GM08714 (cell line): ENCODE results near the gene LENG9.
A peak's percentile ranks its signal among the peaks of the same experiment; 100 is the strongest.

ENCODE experiments used
- H3K4me3 ChIP-seq: fragments of 200-500 bp; sonication (Bioruptor generic); 2 replicates; pipeline ENCODE4 v1.5.1; 2014; ENCODE audit warnings: mild to moderate bottlenecking, low read length, inconsistent platforms
- ZNF274 ChIP-seq: IDR thresholded peaks from 2 replicates; pipeline ENCODE4 v1.6.1; 2012; ENCODE audit warnings: mild to moderate bottlenecking, low read depth, low read length

The LENG9 gene

DNA sequence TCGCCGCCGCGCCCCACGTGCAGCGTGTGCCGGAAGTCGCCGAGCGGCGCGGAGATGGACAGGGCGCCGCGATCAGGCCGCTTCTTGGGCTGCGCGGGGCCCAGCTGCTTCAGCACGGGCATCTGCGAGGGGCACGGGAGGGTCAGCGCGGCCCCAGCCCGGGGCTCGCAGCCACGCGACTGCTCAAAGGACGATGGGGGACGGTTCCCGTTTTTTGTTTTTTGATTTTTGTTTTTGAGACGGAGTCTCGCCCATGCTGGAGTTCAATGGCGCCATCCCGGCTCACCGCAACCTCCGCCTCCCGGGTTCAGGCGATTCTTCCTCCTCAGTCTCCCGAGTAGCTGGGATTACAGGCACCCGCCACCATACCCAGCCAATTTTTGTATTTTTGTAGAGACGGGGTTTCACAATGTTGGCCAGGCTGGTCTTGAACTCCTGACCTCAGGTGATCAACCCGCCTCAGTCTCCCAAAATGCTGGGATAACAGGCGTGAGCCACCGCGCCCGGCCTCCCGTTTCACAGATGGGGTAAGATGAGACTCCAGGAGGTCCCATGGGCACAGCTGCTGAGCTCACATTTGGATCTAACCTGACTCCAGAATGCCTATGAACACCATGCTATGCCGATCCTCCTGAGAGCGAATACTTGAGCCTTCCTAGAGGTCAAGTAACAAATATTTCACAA, 2.0 kb upstream of the LENG9 start:
- no peak for TF ChIP-seq ZNF274
- no peak overlapping the region for H3K4me3 ChIP-seq

DNA sequence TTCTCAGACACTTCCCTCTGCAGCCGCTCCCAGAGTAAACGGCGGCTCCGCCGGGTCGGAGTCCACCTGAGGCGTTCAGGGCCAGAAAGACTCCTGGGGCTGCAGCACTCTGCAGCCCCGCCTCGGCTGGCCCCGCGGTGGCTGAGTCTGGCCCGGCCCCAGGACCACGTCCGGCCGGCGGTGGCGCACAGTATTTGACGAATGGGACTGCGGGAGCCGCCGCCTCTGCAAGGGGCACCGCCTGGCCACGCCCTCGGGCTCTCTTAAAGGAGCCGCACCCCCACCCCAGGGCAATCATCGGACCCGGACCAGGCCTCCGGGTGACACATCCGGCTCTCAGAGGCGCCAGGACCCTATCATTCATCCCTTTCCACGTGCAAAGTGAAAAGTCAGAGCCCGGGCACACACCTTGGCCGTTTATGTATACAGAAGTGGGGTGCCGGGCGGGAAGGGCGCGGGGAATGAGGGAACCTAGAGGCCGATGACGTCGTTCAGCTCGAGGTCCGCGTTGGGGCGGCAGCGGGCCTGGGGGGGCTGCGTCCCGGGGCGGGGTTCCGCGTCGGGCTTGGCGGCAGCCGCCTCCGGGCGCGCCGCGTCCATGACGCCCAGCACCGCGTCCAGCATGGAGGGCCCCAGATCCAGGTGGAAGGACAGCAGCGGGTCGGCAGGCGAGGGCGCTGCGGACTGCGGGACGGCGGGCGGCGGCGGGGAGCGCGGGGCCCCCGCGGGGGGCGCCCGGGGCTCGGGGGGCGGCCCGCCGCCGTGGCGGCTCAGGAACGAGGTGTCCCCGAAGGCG, 1.2 kb upstream of the LENG9 start:
- TF ChIP-seq ZNF274, result no peak
- peak overlapping the region; percentile 66 for H3K4me3 ChIP-seq

DNA sequence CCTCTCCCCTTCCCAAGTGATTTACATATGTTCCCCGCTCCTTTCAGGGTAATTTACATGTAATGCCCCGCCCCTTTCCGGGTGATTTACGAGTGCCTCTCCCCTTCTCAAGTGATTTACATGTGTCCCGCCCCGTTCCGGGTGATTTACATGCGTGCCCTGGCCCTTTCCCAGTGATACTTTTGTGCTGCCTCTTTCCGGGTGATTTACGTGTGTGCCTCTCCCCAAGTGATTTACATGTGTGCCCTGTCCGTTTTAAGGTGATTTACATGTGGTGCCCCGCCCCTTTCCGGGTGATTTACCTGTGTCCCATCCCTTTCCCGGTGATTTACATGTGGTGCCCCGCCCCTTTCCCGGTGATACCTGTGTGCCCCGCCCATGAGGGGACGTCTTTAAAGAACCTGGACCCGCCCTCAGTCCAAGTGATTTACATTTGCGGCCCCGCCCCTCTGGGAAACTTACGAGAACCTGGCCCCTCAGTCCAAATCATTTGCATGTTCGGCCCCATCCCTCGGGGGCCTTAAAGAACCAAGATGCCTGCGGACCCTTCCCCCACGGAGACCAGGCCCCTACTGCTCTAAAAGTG, 559 bp upstream of the LENG9 start:
- peak overlapping the region; percentile 66 for H3K4me3 ChIP-seq
- TF ChIP-seq ZNF274, result no peak

DNA sequence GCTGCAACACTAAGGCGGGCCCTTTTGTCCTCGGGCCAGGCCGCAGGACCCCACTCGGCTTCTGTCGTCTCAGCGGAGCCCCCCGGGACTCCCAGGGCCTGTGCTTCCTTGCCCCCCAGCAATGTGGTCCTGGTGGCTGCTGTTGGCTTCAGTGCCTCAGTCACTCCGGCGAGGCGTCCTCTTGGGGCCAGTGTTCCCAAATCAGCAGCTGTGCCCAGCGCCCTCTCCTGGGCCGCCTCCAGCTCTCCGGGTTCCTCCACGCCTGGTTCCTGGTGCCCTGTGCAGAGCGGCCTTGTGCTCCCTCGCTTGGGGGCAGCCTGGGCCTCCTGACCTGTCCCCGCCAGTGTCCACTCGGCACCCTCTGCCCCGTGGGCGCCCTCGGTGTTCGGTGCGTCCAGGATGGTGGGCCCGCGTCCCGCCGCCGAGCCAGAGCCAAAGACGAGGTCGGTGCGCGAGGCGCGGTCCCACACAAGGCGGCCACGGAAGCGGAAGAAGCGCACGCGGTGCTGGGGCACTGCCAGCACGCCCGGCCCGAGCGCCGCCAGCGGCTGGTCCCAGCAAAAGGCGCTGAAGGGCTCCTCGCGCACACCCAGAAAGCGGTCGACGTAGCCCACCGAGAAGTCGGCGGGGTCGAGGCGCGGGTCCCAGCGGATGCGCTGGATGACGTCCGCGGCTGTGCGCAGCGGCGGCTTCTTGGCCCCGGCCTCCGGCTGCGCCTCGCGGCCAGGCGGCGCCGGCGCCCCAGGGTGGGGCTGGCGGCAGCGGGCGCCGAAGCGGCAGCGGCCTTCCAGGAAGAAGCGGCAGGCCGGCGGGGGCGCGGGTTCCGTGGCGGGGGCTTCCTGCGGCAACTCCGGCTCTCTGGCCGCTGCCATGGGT, 685 bp downstream of the LENG9 start:
- H3K4me3 ChIP-seq, result peak overlapping the region; percentile 58; the same call in 1 of the 2 replicates
- TF ChIP-seq ZNF274, result no peak

DNA sequence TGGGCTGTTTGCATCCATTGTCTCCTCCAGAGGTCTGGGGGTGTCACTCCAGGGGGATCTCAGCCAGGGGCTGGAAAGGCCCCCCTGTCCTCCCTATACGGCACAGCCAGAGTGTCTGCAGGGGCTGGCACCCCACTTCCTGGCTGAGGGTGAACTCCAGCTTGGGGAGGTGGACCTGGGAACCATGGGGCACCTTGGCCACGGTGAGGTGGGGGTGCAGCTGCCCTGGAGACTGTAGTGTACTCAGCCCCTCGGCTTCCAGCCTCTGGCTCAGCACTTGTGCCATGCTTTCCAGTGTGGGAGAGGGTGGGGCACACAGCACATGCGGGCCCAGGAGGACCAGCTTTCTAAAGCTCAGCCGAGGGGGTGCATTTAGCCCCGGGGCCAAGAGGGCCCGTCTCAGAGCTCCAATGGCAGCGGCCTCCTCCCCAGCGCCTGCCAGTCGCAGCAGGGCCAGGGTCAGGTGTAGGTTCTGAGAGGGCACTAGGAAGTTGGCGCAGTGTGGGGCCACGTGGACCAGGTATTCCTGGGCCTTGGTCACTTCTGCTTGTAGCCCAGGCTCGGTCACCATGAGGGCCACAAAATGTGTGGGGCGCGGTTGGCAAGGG, 1.4 kb downstream of the LENG9 start:
- H3K4me3 ChIP-seq, result peak overlapping the region; percentile 58; the same call in 1 of the 2 replicates
- TF ChIP-seq ZNF274, result no peak

DNA sequence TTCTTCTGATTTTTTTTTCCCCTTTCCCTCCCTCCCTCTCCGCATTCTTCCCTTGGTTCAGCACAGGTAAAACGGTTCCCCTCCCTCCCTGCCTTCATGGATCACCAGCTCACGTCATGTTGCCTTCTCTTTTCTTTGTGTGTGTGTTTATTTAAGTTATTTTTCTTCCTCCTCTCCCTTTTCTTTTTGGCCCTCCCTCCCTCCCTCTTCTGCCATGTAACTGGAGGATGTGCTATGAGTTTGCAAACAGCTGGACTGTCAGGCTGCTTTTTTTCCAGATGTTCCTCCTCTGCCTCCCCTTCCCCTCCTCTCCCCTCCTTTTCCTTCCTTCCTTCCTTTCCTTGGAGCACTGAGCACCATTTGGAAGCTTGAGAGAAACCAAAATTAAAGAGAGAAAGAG, 2.0 kb downstream of the LENG9 start:
- TF ChIP-seq ZNF274, result no peak

DNA sequence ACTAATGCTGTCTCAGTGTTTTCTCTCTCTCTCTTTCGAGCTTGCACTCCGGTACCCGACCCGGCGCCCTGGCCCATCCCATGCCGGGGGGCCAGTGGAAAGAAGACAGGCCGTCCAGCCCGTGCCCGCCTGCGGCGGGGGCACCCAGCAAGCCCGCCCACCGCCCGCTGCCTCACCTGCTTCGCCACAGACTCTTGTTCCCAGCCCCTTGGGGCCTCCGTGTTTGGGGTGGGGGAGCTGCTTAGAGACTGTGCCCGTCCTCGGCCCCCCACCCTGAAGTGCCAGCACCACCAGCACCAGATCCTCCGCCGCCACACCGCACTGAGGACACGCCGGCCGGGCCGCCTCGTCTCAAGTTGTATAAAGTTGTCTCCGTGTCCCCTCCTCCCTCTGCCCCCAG, 2.4 kb downstream of the LENG9 start:
- H3K4me3 ChIP-seq, result no peak overlapping the region

More for the DNA sequence above, 2.0 kb downstream of the LENG9 start:
- H3K4me3 ChIP-seq, result no peak overlapping the region

DNA sequence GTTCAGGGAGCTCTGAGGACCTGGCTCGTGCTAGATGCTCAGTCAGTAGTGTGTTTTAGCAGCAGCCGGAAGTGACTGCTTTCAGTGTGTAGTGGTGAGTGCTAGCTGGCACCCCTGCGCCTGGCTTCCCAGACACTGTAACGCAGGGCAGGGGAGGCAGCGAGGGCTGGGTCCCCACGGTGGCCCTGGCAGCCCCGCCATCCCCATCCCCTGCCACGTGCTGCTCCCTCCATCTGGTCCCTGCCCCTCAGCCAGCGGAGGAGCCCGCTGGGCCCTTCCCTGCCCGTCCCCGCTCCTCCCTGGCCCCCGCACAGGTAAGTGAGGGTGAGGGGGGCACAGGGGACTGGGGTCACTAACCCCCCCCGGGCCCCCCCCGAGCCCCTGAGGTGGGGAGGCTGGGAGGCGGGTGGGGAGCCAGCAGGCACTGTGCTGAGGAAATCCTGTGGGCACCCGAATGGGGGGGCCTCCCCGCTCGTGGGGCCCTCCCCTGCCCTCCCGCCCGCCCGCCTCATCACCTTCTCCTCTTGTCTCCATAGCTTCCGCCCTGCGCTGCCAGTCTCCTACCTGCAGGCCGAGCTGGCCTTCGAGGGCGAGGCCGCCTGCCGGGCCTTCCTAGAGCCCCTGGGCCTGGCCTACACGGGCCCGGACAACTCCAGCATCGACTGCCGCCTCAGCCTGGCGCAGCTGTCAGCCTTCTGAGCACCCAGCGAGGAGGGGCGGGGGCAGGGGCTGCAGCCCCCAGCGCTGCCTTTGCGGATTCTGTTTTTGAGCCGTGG, 3.2 kb downstream of the LENG9 start:
- H3K4me3 ChIP-seq, result no peak overlapping the region
- TF ChIP-seq ZNF274, result no peak

More for the DNA sequence above, 2.4 kb downstream of the LENG9 start:
- no peak for TF ChIP-seq ZNF274

DNA sequence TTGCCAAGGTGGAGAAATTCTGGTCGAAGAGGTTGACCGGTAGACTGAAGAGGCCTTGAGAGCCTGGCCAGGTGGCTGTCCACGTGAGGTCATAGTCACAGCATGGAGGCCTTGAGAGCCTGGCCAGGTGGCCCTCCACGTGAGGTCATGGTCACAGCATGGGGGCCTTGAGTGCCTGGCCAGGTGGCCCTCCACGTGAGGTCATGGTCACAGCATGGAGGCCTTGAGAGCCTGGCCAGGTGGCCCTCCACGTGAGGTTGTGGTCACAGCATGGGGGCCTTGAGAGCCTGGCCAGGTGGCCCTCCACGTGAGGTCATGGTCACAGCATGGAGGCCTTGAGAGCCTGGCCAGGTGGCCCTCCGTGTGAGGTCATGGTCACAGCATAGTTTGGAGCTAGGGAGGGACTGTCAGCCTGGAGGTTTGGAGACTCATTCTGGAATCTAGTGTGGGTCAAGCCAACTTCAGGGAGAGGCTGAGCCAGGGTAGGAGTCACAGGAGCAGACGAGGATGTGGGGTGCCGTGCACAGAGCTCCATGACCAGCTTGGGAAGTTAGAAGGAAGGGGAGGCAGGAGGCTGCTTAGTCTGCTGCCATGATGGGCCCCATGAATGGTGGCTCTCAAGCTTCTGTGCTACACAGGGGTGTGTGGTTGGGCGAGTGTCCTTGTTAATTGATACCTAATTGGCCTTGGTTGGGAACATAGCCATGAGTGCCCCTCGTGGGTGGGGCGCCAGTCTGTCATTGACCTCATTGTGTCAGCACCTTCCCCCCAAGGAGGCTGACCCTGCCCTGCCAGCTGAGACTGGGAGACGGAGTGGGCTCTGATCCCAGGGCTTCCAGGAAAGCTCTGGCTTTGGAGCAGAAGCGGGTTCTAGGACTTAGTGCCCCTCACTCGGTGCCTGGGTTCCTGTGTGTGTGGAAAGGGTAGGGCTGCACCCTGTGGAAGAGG, 4.0 kb downstream of the LENG9 start:
- TF ChIP-seq ZNF274, result no peak
- no peak overlapping the region for H3K4me3 ChIP-seq

DNA sequence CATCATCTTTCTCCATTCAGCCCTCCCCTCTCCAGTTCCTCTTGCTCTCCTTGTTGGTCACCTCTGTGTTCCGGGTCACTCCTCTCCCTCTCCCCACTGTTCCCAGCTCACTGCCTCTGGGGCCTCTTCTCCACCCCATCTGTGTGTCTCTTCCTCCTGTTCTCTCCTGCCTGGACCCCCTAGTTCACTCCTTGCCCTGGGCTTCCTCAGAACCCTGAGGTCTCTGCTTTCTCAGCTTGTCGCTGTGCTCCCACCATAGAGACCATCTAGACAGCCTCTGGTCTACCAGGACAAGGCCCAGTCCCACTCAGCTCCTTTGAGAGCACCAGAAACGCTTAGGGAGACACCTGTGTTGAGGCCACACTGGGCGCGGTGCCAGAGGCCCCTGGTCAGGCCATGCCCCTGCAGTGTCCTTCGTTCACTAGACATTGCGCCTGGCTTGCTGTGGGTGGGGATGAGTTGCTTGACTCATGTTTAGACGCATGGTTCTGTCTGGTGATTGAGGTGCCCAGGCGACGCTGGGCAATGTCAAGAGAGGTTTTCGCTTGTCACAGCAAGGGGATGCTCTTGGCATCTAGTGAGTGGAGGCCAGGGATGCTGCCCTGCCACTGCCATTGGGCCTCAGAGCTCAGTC, 4.8 kb downstream of the LENG9 start:
- no peak for TF ChIP-seq ZNF274

More for the DNA sequence above, 4.8 kb downstream of the LENG9 start:
- no peak overlapping the region for H3K4me3 ChIP-seq
